GM23338 (cell line): Measurements from ENCODE around the gene APOB. TPM values are rescaled to one million over a fixed set of nuclear protein-coding genes. Genes with fewer than 3 reads are reported as not detected.

Source experiments
- ATAC-seq: fragments of 200-7000 bp; cut with Tn5 transposase; 3 replicates; pipeline ENCODE4 v1.9.1; 2020
- DNase-seq: peaks from one replicate; pipeline ENCODE4 v3.0.0-alpha.2; 2015; ENCODE audit warnings: low spot score
- H2AFZ ChIP-seq: fragments of 200-600 bp; sonication (generic); 2 replicates; pipeline ENCODE4 v1.8.0; 2016; ENCODE audit warnings: antibody characterized with exemption, mild to moderate bottlenecking, moderate library complexity
- H3F3A ChIP-seq: fragments of 200-600 bp; sonication (generic); replicated peaks from 2 replicates; pipeline ENCODE4 v1.8.0; 2017; ENCODE audit warnings: antibody characterized with exemption, mixed run types, low read depth
- H3K27ac ChIP-seq: fragments of 200-600 bp; sonication (generic); 2 replicates; pipeline ENCODE4 v1.6.1; 2016; ENCODE audit warnings: low read depth
- H3K27me3 ChIP-seq: fragments of 200-600 bp; sonication (generic); 2 replicates; pipeline ENCODE4 v1.8.0; 2016; ENCODE audit warnings: mild to moderate bottlenecking, mixed run types, moderate library complexity; ENCODE audit not compliant: insufficient read depth
- H3K36me3 ChIP-seq: fragments of 200-600 bp; sonication (generic); 2 replicates; pipeline ENCODE4 v1.8.0; 2016; ENCODE audit warnings: mild to moderate bottlenecking; ENCODE audit not compliant: insufficient read depth
- H3K4me1 ChIP-seq: fragments of 200-600 bp; sonication (generic); 2 replicates; pipeline ENCODE4 v1.8.0; 2016; ENCODE audit warnings: mild to moderate bottlenecking, moderate library complexity; ENCODE audit not compliant: insufficient read depth
- H3K4me2 ChIP-seq: fragments of 200-600 bp; sonication (generic); 2 replicates; pipeline ENCODE4 v1.7.1; 2017; ENCODE audit warnings: mixed run types
- H3K4me3 ChIP-seq: fragments of 200-600 bp; sonication (generic); 2 replicates; pipeline ENCODE4 v1.6.1; 2016; ENCODE audit warnings: mixed run types
- H3K79me2 ChIP-seq: fragments of 200-600 bp; sonication (generic); replicated peaks from 2 replicates; pipeline ENCODE4 v1.8.0; 2017; ENCODE audit warnings: mild to moderate bottlenecking; ENCODE audit not compliant: insufficient read depth
- H3K9me2 ChIP-seq: fragments of 200-600 bp; sonication (generic); 2 replicates; pipeline ENCODE4 v1.8.0; 2017; ENCODE audit not compliant: insufficient read depth
- H4K20me1 ChIP-seq: fragments of 200-600 bp; sonication (generic); replicated peaks from 2 replicates; pipeline ENCODE4 v1.8.0; 2017; ENCODE audit warnings: mild to moderate bottlenecking; ENCODE audit not compliant: insufficient read depth
- H3K27ac Mint-ChIP-seq: 2 replicates; pipeline ENCODE4 v1.8.0; 2020; ENCODE audit warnings: inconsistent platforms, mild to moderate bottlenecking, moderate library complexity, mixed read lengths
- H3K27me3 Mint-ChIP-seq: 3 replicates; pipeline ENCODE4 v1.8.0; 2022; ENCODE audit warnings: low read depth, mild to moderate bottlenecking, moderate library complexity, mixed read lengths, inconsistent platforms; ENCODE audit not compliant: insufficient read depth, poor library complexity
- H3K36me3 Mint-ChIP-seq: 3 replicates; pipeline ENCODE4 v1.8.0; 2021; ENCODE audit warnings: low read depth, mild to moderate bottlenecking, inconsistent platforms, moderate library complexity, mixed read lengths
- H3K4me1 Mint-ChIP-seq: 3 replicates; pipeline ENCODE4 v1.8.0; 2020; ENCODE audit warnings: mild to moderate bottlenecking, inconsistent platforms, mixed read lengths
- H3K4me3 Mint-ChIP-seq: 3 replicates; pipeline ENCODE4 v1.8.0; 2021; ENCODE audit warnings: moderate library complexity, mild to moderate bottlenecking, inconsistent platforms, mixed read lengths
- H3K9me3 Mint-ChIP-seq: 3 replicates; pipeline ENCODE4 v1.8.0; 2020; ENCODE audit warnings: moderate library complexity, mild to moderate bottlenecking, inconsistent platforms, mixed read lengths
- CREB1 ChIP-seq: fragments of 250-450 bp; sonication (Bioruptor Pico); IDR thresholded peaks from 2 replicates; pipeline ENCODE4 v1.5.0; 2020; ENCODE audit warnings: low read depth, mild to moderate bottlenecking, moderate library complexity
- CTCF ChIP-seq, 2 experiments: fragments of 200-600 bp in 1 of 2; sonication (generic) in 1 of 2; conservative IDR thresholded peaks; 2 replicates each; pipeline versions ENCODE4 v1.5.1 to v1.6.1; 2016 to 2017; ENCODE audit warnings: antibody characterized with exemption in 2 of 2, low read depth in 2 of 2, mild to moderate bottlenecking in 2 of 2, moderate library complexity in 1 of 2
- EZH2 ChIP-seq: fragments of 200-600 bp; sonication (generic); IDR thresholded peaks from one replicate; pipeline ENCODE4 v1.8.0; 2017; ENCODE audit warnings: antibody characterized with exemption, mild to moderate bottlenecking, low read depth; ENCODE audit not compliant: unreplicated experiment
- EZH2phosphoT487 ChIP-seq: fragments of 200-600 bp; sonication (generic); IDR thresholded peaks from one replicate; pipeline ENCODE4 v1.8.1; 2018; ENCODE audit warnings: antibody characterized with exemption; ENCODE audit not compliant: unreplicated experiment
- NANOG ChIP-seq: IDR thresholded peaks from 2 replicates; pipeline ENCODE4 v1.6.1; 2016; ENCODE audit warnings: antibody characterized with exemption, borderline replicate concordance
- STAT1 ChIP-seq: IDR thresholded peaks from one replicate; pipeline ENCODE4 v1.6.1; 2016; ENCODE audit warnings: antibody characterized with exemption; ENCODE audit not compliant: unreplicated experiment
- ZNF114 ChIP-seq: fragments of 250-450 bp; sonication (Bioruptor Pico); IDR thresholded peaks from 2 replicates; pipeline ENCODE4 v1.5.0; 2020; ENCODE audit warnings: mild to moderate bottlenecking, moderate library complexity
- ZNF331 ChIP-seq: fragments of 250-450 bp; sonication (Bioruptor Pico); IDR thresholded peaks from 2 replicates; pipeline ENCODE4 v1.5.0; 2020; ENCODE audit warnings: low read depth, mild to moderate bottlenecking, moderate library complexity
- ZNF462 ChIP-seq: fragments of 250-450 bp; sonication (Bioruptor Pico); IDR thresholded peaks from 2 replicates; pipeline ENCODE4 v1.5.0; 2020; ENCODE audit warnings: mild to moderate bottlenecking, moderate library complexity
- polyA plus RNA-seq: library from polyadenylated mRNA; unstranded; fragments of >200 nt; fragmentation: Nextera tagmentation; extraction: Ambion mirVana; gene quantifications from 2 replicates; pipeline ENCODE4 v1.2.1, GENCODE V29; 2016
- total RNA-seq: library from RNA; depleted of rRNA; stranded (reverse); fragments of >200 nt; shearing (Covaris generic); gene quantifications from 2 replicates; pipeline ENCODE4 v1.2.3, GENCODE V29; 2014

APOB gene
- total and polyA plus RNA-seq, 2 experiments from 2014 or later: 0.08 to 0.56 TPM

GRCh38 chr2:20972110-20972509, 71.8 kb downstream of the APOB start (continued):
- no peak for TF ChIP-seq ZNF462 (CRISPR knock-in tag)
- no peak for TF ChIP-seq ZNF331 (CRISPR knock-in tag)
- no peak for TF ChIP-seq CREB1 (CRISPR knock-in tag)
- no peak for TF ChIP-seq EZH2
- TF ChIP-seq ZNF114 (CRISPR knock-in tag): no peak
- no peak for TF ChIP-seq NANOG

GRCh38 chr2:20970068-20970467, 73.8 kb downstream of the APOB start:
- no peaks in the 10 kb centered on the region for H3K36me3 Mint-ChIP-seq
- no peak overlapping the region for H3K4me3 ChIP-seq
- no peak overlapping the region for H3K27ac Mint-ChIP-seq
- ATAC-seq (no peak), DNase-seq (no peak)
- H3K9me2 ChIP-seq: no peaks in the 10 kb centered on the region
- no peak overlapping the region for H3K4me3 Mint-ChIP-seq
- H3K79me2 ChIP-seq: no peaks in the 10 kb centered on the region
- no peak overlapping the region for H3K4me2 ChIP-seq
- H3K4me1 ChIP-seq: no peaks in the 10 kb centered on the region
- H3K27ac ChIP-seq: no peak overlapping the region
- H3K9me3 Mint-ChIP-seq: no peaks in the 10 kb centered on the region
- H4K20me1 ChIP-seq: no peaks in the 10 kb centered on the region
- H3K36me3 ChIP-seq: no peaks in the 10 kb centered on the region
- no peaks in the 10 kb centered on the region for H3F3A ChIP-seq
- no peaks in the 10 kb centered on the region for H3K27me3 Mint-ChIP-seq
- no peak overlapping the region for H2AFZ ChIP-seq
- H3K4me1 Mint-ChIP-seq: no peaks in the 10 kb centered on the region
- H3K27me3 ChIP-seq: no peaks in the 10 kb centered on the region
- TF ChIP-seq ZNF462 (CRISPR knock-in tag) (no peak), CREB1 (CRISPR knock-in tag) (no peak), CTCF (conservative IDR thresholded peaks at IDR 0.05; ENCODE audit: low read depth in 2 of 2) (no peak), ZNF114 (CRISPR knock-in tag) (no peak), STAT1 (no peak), EZH2phosphoT487 (no peak)
